Measurements from ENCODE around the gene CDC42EP2. TPM values are rescaled to one million over a fixed set of nuclear protein-coding genes. Genes with fewer than 3 reads are reported as not detected.

CDC42EP2 gene
- total and polyA plus RNA-seq, 2 of the 13 experiments (the other 11 are each of a cell fraction or from before 2014, with no cell fraction given): 2.3 to 7.1 TPM

GRCh38 chr11:65314501-65315203, at the start of gene CDC42EP2 (continued):
- peak; percentile 1; the same call in 1 of the 2 replicates for TF ChIP-seq ZNF431 (CRISPR knock-in tag; IDR thresholded peaks at IDR 0.05; ENCODE audit: borderline replicate concordance, low read depth)
- TF ChIP-seq CEBPZ (IDR thresholded peaks at IDR 0.05; ENCODE audit: low read length): no peak
- TF ChIP-seq, protein P1, sequence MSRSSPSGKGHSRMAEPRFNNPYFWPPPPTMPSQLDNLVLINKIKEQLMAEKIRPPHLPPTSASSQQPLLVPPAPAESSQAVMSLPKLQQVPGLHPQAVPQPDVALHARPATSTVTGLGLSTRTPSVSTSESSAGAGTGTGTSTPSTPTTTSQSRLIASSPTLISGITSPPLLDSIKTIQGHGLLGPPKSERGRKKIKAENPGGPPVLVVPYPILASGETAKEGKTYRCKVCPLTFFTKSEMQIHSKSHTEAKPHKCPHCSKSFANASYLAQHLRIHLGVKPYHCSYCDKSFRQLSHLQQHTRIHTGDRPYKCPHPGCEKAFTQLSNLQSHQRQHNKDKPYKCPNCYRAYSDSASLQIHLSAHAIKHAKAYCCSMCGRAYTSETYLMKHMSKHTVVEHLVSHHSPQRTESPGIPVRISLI (CRISPR knock-in tag; IDR thresholded peaks at IDR 0.05; ENCODE audit: borderline replicate concordance): no peak
- no peak for TF ChIP-seq ZNF790 (CRISPR knock-in tag; IDR thresholded peaks at IDR 0.05; ENCODE audit: borderline replicate concordance)
- TF ChIP-seq, protein P2, sequence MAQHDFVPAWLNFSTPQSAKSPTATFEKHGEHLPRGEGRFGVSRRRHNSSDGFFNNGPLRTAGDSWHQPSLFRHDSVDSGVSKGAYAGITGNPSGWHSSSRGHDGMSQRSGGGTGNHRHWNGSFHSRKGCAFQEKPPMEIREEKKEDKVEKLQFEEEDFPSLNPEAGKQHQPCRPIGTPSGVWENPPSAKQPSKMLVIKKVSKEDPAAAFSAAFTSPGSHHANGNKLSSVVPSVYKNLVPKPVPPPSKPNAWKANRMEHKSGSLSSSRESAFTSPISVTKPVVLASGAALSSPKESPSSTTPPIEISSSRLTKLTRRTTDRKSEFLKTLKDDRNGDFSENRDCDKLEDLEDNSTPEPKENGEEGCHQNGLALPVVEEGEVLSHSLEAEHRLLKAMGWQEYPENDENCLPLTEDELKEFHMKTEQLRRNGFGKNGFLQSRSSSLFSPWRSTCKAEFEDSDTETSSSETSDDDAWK (CRISPR knock-in tag; IDR thresholded peaks at IDR 0.05): no peak
- no peak for TF ChIP-seq KDM6A (CRISPR knock-in tag; IDR thresholded peaks at IDR 0.05; ENCODE audit: low read depth)
- no peak for TF ChIP-seq ZNF629 (CRISPR knock-in tag; conservative IDR thresholded peaks at IDR 0.05)
- TF ChIP-seq SIX4 (CRISPR knock-in tag; IDR thresholded peaks at IDR 0.05): no peak
- peak; percentile 27; the same call in 1 of the 2 replicates for TF ChIP-seq MXD3 (CRISPR knock-in tag; IDR thresholded peaks at IDR 0.05)
- TF ChIP-seq ARID4A (CRISPR knock-in tag; IDR thresholded peaks at IDR 0.05; ENCODE audit: borderline replicate concordance): peak; percentile 36; the same call in 1 of the 2 replicates
- TF ChIP-seq FLYWCH1 (CRISPR knock-in tag; IDR thresholded peaks at IDR 0.05): no peak
- TF ChIP-seq WIZ (CRISPR knock-in tag; IDR thresholded peaks at IDR 0.05): no peak
- TF ChIP-seq ZNF792 (CRISPR knock-in tag; IDR thresholded peaks at IDR 0.05): no peak
- TF ChIP-seq SNRNP70 (IDR thresholded peaks at IDR 0.05; ENCODE audit: low read depth, low read length): no peak
